Hematopoietic multipotent progenitor cell treated with erythropoietin and hydrocortisone succinate and interleukin-3 and kit ligand, for 15 days (in vitro differentiated cells): ENCODE data around the gene TSC22D1.

Experiments
- DNase-seq: peaks from one replicate; pipeline ENCODE4 v3.0.0-alpha.2; 2015; ENCODE audit warnings: low spot score

TSC22D1 gene

DNA sequence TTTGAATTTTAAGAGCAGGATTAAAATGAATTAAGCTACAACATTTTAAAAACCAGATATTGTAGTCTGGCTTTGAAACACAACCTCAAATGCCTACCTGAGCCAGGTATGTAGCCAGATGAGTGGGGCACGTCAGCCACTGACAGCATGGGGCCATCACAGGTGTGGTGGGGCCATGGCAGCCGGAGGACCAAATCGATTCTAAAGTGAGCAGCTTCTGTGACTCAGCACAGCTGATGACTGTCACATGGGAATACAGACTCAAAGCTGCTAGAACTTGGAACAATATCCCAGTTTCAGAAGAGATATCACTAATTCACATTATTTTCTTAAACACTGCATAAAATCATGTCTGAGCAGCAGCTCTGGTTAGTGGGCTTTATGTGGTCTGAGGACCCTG lies 149.7 kb downstream of the TSC22D1 start:
- no peak for DNase-seq

DNA sequence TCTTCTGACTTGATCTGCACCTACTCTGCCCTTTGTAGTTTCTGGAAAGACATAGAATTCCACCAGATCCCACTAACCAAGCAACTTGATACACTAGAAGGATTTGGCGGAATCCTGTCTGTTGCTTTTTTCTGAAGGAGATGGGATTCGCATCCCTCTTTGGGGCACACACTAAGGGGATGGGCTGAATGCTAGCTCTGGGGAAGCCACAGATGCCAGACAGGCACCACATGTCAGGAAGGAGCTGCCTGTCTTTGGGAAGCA lies 150.4 kb downstream of the TSC22D1 start:
- DNase-seq: no peak

DNA sequence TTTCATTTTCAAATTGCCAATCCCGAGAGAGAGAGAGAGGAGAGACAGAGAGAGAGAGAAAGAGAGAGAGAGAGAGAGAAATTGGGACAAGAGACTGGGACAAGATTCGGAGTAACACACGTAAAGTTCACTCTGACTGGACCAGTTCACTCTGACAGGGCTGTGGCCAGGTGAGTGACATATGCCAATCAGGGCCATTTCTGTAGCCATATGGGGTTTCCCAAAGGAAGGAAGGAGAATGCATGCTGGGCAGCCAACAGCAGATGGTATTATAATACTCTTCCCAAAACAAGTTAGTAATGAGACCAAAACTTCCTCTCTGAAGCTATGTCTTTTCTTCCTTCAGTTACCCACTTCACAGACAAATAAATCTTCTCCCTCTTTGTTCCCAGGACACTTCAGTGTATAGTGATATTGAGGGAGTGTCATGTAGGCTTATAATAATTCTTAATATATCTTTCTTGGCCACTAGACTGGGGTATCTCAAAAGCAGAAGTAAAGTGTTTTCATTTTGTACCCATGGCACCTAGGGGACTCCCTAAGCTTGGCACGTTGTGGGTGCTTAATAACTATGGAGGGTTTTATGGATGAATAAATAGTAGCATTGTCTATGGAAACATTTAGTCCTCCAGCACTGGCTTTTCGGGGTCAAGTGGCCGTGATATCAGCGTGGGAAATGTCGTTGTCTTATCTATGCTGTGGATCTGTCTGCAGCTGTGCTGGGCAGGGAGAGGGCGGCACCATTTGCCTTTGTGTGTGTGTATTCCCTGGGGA lies 150.9 kb downstream of the TSC22D1 start:
- no peak for DNase-seq

DNA sequence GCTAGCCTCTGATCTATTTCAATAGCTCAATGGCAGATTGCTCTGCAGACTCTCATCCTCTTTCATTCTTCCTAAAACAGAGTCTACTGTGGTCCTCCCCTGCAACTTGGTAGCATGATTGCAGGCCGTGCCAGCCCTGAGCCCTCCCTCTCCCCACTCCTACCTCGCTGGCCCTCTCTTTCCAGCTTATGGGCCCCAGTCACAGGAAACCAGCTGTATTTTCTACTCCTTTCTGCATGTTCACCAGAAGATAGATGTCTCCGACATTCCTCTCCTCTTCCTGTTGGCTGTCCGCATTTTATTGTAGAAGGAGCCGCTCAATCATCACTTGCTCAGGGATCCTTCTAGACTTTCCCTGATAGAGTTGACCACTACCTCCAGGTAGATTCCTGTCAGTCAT lies 152.3 kb downstream of the TSC22D1 start:
- DNase-seq: no peak

DNA sequence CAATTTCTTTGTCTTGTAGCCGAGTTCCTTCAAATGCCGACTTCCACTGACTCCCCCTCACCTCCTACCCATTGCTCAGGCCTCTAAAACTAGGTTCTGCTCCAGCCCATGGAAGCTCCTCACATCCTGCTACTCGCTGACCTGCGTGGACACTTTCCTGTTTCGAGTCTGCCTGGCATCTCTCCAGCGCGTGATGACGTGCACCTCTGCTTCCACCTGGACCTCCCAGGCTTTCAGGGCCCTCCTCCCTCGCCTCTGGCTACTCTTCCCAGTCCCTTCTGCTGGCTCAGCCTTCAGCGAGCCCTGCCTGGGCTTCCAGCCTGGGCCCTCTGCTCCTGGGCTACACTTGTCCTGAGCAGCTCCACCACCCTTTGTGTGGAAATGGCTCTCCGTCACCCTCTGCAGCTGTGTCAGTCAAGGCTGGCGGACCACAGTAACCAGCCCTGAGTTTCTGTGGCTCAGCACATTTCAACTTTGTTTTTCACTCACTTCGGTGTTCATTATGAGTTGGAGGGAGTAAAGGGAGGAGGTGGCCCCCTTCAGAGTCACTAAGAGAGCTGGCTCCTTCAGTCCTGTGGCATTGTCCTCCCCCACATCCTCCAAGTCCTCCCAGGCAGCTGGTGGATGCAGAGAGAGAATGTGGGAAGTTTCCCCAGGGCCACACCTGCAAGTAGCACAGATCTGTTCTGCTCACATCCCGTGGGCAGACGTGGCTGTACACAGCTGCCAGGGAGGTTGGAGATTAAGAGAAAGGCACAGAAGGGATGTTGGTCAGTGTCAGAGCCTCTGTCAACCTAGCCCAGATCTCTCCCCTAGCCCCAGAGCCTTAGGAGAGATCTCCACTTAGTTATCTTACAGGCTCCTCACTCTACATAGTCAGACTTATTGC lies 153.1 kb downstream of the TSC22D1 start:
- DNase-seq: no peak

DNA sequence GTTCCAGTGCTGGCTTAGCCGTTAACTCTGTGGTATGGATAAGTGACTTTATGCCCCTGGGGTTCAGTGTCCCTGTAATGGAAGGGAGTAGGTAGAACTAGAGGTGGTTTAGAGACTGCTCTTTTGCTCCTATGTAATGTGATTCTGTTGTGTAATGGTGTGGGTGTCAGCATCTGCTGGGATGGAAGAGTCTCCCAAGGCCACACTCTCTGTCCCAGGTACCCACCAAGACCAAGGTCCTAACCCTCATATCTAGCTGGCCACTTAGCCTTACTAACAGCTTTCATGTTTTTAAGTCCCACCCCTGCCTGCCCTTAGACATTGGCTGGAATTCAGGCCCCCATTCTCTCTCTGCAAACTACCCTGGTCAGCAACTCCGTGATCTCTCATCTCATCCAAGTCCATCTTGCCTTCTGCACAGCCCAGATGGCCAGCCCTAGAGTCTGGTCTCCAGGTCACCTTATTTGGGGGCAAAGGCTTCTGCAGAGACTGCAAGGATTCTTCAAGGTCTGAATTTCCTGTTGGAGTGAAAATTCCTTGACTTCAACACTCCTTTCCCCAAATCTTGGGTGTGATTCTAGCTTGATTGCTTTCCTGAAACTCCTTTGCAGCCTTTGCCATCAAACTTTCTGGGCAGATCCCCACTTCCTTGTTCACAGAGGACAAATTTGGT lies 154.1 kb downstream of the TSC22D1 start:
- no peak for DNase-seq

DNA sequence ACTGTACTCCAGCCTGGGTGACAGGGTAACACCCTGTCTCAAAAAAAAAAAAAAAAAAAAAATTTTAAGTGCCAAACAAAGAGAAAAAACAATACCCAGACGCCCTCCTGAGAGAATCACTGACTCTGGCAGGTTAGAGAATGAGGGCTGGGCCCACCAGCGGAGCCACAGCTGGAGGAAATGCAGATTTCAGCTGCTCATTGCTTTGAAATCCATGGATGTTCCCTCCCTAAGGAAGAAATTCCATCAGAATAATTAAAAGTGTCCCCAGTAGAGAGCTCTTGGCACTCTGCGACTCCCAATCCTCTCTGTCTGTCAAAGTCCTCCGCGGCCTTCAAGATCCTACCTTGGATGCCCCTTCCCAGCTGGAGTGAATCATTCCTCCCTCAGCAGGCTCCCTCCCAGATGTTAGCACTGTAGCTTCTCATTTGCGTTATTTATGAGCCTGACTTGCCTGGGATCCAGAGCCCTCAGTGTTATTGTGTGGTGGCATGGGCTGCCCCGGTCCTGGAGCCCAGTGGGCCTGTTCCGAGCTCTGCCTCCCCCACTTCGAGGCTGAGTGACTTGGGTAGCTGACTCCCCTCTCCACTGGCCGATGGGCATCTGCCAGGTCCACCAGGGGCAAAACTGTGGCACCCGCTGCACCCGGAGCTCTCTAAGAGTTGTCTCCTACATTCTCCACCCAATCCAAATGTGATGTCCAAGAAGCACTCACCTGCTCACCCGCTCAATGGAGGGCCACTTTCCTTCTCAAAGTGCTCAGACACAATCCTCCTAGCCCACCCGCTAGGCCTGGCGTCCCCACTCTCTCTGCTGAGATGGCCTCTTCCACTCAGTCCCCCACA lies 155.5 kb downstream of the TSC22D1 start:
- DNase-seq: no peak

DNA sequence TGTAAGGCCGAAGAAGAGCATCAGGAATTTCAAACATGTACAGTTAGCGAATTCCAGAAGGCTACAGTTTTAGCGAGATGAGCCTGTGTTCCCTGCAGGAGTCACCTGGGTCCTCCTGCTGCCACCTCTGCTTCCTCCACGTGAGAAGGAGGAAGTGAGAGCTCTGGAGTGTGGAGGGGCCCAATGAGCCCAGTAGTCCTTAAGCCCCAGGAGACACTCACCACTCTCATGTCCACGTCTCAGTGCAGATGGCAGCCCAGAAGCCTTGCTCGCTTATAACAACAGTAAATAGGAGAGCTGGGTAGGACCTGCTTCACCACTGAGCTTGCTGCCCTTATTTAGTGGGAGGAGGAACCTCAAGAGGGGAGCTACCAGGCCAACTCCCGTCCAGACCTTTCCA lies 158.3 kb downstream of the TSC22D1 start:
- DNase-seq: no peak

DNA sequence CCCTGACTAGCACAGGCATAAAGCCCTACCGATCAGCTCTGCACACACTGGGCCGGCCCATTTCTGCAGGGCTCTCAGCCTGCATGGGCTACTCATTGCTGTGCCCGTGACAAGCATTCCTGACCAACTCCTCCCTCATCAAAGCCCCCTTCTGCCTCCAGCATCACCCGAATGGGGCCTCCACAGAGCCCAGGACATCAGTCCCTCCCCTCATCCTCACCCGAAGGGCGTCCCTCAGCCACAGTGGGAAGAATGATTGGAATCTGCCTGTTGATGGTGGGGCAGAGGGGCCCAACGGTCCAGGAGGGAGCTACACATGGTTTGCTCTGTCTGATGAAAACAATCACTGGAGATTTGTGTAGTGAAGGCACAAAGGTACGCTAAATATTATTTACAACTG lies 158.7 kb downstream of the TSC22D1 start:
- no peak for DNase-seq

DNA sequence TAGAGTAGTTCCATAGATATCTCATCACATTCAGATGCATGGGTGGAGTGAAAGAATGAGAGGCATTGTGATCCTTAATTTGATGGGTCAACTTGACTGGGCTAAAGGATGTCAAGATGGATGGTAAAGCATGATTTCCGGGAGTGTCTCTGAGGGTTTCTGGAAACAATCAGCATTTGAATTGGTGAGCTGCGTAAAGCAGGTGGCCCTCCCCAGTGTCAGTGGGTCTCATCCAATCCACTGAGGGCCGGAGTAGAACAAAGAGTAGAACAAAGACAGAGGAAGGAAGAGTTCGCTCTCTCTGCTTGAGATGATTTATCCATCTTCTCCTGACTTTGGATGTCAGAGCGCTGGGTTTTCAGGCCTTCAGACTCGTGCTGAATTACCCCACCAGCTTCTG lies 159.4 kb downstream of the TSC22D1 start:
- DNase-seq: no peak

DNA sequence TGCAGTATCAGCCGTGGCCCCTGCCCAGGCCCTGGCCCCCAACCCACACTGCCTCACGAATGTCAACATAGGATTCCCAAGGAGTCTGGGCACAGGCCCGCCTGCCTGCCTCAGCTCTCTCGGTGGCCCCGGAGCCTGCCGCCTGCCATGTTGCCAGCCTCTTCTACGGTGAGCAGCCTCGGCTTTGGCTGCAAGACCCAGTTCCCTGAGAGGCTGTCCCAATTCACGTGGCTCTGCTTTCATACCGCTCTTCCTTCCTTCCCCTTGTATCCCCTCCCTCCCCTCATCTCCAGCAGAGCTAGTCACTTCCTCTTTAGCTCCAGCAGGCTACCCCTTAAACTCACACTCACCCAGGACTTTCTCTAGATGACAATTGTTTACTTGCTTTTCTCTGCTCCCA lies 159.8 kb downstream of the TSC22D1 start:
- no peak for DNase-seq

DNA sequence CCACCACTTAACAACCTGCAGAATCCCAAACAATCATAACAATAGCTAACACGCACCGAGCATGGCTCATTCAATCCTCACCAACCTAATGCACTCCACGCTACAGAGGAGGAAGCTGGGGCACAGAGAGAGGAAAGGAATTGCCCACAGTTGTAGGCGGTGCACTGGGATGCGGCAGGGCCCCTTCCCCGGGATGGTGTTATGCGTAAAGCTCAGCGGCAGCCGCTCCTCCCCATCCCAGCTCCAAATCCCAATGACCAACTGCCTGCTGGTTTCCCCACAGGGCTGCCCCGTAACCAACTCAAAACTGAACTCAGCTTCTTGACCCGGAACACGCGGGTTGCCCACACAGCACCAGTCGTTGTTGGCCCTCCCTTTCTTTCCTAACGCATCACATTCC lies 160.3 kb downstream of the TSC22D1 start:
- DNase-seq: no peak

DNA sequence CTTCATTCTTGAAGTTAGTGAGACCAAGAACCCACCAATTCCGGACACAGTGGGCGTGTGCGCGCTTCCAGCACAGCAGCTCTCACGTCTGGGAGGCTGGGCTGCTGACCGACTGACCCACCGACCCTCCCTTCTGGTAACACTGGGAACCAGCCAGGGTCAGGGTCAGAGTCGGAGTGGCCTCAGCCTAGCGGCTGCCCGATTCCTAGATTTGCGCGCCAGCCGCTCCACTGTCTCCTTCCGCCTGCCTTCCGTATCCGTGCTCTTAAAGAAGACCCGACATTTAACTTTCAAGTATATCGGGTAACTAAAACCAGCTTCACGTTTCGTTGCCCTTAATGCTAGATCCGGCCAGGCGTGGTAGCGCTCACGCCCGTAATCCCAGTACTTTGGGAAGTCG lies 161.4 kb downstream of the TSC22D1 start:
- DNase-seq: no peak

DNA sequence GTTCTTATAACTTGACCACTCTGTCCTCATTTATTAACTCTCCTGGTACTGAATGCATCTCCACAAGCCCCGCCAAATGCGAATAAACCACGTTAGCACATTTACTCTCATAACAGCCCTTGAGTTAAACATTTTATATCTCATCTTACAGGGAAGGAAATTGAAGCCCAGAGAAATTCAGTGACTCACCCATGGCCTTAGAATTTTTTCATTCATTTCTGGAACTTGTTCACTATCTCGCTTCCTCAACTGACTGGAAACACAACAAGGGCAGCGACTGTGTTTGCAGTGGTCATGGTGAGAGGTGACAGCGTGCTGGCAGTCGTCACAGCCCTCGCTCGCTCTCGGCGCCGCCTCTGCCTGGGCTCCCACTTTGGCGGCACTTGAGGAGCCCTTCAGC lies 163.0 kb downstream of the TSC22D1 start:
- no peak for DNase-seq

DNA sequence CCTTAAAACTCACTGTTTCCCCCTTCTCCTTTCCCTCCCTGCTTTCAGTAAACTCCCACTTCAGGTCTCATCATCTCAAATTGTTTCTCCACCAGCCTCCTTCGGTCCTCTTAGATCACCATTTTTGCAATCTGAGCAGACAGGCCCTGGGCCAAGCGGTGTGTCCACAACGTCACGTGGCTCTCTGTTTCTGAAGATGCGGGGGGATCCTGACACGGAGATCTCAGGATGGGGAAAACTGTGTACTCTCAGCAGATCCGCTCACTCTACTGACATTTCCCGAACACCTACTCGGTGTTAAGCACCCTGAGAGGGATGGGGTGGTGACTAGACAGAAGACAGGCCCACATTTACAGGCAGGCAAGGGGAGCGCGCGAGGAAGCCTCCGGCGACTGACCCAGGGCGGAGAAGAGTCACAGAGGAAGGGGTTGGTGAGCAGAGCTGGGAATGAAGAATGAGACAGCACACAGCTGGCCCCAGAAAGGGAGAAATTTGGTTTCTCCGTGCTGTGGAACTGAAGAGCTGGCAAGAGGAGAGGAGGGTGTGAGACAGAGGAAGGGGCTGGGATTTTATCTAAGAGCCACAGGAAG lies 163.7 kb downstream of the TSC22D1 start:
- DNase-seq: no peak

DNA sequence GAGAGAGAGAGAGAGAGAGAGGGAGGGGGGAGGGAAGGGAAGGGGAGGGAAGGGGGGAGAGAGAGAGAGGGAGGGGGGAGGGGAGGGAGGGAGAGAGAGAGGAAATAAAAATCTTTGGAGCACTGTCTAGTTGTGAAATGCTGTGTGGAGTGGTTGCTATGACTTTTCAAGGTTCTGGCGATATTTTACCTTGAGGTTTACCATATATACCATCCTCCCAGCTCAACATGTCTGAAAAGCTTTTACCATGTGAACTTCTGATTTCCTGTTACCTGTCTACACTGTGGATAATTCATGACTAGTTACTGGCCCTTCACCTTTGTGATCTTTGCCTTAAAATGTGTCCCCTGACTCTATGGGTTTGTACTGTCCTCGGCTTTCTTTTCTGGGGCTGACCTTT lies 164.3 kb downstream of the TSC22D1 start:
- no peak for DNase-seq

DNA sequence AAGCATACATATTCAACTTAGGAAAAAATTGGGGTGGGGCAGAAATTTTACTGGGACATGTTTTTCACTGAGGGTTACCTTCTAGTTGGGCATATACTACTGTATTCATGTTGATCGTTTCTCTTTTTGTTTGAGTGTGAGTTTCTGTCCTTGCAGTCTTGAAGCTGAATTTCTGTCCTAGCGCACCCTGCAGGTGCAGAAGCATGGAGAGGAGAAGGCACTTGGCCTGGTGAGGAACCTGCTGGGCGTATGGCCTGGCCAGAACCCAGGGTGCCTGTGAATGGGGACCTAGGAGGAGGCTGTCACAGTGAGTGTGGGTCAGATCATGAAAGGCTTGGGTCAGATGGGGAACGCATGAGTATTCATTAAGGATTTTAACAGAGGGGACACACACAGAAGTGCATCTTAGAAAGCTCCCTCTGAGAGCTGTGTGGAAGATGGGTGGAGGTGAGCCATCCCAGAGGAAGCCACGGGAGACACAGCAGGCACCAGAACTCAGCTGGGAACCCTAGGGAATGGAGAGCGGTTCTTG lies 165.7 kb downstream of the TSC22D1 start:
- no peak for DNase-seq

DNA sequence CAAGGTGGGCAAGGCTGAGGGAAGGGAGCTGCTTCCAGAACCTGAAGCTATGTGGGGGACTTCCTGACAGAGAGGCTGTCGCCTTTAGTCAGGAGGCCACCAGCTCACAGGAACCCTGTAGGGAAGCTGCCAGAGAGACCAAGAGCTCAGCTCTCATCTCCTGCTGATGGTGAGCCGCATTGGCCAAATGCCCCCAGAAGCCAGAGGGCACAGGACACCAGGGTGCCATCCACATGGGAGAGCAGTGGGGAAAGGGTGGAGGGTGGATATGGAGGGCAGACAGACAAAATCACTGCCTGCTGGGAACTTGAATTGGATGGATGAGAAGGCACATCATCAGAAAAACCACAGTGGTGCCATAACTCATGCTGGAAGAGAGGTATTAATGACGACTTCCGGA lies 166.5 kb downstream of the TSC22D1 start:
- no peak for DNase-seq

DNA sequence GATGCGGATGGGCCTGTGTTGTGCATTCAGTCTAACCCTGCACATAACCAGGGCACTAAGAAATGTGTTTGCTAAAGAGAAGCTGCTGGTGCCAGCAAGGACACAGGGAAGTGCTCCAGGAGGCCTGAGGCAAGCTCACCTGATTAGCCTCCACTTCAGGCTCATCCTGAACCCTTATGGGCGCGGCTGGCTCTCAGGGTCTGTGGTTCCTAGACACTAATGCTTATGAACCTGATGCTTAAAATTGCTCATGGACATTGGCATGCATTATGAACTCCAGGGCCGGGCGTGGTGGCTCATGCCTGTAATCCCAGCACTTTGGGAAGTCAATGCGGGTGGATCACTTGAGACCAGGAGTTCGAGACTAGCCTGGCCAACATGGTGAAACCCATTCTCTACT lies 168.2 kb downstream of the TSC22D1 start:
- DNase-seq: no peak

DNA sequence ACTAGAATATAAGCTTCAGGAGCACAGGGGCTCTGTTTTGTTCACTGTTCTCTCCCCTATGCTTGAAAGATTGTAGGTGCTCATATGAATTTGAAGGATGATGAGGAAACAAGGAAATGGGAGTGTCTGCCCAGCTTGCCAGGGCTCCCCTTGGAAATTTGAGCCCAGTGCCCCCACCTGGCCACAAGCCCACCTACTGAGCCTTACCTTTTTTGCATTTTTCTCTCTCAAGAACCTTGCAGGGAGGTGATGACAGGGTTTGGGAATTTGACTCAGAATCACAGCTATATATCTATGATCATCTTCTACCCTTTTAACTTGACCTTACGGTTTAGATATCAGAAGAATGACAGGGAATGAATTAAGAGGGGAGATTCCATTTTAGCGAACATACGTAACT lies 168.8 kb downstream of the TSC22D1 start:
- no peak for DNase-seq

DNA sequence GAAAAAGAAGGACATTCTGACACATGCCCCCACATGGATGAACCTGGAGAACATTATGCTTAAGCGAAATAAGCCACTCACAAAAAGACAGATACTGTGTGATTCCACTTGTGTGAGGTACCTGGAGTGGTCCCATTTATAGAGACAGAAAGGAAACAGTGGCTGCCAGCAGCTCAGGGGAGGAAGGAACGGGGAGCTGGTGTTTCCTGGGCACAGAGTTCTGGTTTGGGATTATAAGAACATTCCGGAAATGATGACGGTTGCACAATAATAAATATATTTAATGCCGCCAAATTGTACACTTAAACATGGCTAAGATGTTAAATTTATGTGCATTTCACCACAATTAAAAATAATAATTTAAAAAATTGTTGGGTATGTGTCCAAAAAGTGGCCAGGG lies 169.5 kb downstream of the TSC22D1 start:
- DNase-seq: no peak
